ENCODE results near the gene WNT10A.

Gene WNT10A

DNA sequence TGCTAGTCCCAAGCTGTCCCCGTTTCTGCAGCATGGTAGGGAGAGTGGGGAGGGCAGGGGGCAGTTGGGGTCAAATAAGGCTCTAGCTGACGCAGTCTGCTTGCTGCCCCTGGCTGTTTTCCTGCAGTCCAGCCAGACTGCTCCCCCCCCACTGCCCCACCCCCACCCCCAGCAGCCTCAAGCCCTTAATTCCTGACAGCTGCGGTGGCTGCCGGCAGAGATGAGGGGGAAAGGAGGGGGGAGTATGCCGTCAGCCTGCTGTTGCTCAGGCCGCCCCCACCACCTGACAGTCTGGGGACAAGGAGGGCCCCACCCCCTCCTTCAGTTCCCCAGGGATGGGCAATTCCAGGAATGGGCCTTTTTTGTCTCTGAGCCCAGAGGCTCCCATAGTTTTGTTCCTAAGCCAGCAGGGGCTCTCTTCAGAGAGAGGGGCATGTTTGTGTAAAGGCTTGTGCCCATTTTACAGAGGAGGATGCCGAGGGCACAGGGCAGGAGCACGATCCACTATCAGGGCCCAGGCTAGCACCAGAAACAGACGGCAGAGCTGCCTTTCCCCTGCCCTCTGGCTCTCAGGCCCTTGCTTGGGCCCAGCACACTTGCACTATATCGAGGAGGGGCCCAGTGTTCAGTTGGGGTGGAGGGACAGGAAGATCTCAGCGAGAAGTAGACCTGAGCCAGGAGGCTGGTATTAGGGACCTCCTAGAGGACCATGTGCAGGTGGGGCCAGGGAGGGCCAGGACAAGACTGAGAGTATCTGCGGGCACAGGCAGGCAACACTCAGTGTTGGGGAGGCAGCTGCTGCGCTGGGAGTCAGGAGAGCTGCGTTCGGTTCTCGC is 1.5 kb upstream of the WNT10A start:
- DNase-seq, result no peak

- no peak for DNase-seq
Observed at GRCh38 chr2:218879776-218880101, 913 bp upstream of the WNT10A start.

DNA sequence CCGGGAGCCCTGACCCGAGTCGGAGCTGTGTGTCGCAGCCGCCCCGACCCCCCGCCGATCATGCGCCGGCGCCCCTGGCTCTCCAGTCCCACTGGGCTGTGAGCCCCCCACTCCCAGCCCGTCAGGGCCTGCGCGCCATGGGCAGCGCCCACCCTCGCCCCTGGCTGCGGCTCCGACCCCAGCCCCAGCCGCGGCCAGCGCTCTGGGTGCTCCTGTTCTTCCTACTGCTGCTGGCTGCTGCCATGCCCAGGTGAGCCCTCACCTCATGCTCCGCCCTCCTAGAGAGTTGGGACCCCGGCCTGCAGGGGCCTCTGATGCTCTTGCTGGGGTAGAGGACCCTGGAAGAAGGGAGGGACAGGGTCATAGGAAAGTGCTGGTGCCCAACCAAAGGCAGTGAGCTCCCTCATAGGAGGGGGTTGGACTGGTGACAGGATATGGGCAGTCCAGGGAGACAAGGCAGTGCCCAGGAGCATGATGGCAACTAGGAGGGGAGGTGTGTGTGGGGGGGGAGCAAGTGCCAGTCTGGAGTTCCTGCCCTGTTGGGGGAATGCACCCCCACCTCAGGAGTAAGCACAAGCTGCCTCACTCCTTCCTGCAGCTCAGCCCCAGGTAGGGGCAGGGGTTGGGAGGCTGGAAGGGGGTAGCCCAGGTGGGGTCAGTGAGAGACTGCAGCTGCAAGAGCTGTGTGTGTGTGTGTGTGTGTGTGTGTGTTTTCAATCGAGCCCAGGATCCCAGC is 375 bp downstream of the WNT10A start:
- no peak for DNase-seq

DNA sequence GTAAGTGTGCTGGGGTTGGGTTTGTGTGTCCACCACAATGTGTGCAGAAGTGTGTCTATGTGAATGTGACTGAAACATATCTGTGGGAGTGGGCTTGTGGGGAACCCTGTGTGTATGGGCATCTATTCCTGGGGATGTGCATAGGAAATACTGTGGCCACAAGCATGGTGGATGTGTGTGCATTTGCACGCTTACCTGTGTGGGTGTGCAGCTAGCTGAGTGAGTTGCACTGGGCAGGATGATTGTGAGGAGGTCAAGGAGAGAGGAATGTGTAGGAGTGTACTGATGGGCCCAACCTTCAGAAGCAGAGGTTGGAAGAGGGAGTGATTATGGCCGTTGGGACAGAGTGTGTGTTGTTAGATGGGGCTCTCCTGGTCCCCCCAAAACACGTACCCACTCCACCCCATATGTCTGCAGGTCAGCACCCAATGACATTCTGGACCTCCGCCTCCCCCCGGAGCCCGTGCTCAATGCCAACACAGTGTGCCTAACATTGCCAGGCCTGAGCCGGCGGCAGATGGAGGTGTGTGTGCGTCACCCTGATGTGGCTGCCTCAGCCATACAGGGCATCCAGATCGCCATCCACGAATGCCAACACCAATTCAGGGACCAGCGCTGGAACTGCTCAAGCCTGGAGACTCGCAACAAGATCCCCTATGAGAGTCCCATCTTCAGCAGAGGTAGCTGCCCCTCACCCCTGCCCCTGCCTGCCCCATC is 1.2 kb downstream of the WNT10A start:
- no peak for DNase-seq

DNA sequence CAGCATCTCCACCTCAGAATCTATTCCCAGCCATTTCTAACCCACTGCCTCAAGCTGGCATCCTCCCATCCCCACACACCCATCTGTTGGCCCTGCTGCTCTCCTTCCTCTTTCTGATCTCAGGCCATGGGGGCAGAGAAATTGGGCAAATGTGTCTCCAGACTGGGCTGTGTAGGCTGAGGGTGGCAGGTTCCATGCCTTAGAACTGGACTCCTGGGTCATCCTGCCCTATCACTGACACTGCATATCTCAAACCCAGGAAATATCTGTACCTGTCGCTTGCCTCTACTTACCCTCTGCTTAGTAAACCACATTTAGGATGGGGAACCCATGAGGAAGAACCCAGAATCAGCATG is 1.8 kb downstream of the WNT10A start:
- DNase-seq, result no peak

- DNase-seq, result no peak
Observed at GRCh38 chr2:218882866-218883366, 2.3 kb downstream of the WNT10A start.

DNA sequence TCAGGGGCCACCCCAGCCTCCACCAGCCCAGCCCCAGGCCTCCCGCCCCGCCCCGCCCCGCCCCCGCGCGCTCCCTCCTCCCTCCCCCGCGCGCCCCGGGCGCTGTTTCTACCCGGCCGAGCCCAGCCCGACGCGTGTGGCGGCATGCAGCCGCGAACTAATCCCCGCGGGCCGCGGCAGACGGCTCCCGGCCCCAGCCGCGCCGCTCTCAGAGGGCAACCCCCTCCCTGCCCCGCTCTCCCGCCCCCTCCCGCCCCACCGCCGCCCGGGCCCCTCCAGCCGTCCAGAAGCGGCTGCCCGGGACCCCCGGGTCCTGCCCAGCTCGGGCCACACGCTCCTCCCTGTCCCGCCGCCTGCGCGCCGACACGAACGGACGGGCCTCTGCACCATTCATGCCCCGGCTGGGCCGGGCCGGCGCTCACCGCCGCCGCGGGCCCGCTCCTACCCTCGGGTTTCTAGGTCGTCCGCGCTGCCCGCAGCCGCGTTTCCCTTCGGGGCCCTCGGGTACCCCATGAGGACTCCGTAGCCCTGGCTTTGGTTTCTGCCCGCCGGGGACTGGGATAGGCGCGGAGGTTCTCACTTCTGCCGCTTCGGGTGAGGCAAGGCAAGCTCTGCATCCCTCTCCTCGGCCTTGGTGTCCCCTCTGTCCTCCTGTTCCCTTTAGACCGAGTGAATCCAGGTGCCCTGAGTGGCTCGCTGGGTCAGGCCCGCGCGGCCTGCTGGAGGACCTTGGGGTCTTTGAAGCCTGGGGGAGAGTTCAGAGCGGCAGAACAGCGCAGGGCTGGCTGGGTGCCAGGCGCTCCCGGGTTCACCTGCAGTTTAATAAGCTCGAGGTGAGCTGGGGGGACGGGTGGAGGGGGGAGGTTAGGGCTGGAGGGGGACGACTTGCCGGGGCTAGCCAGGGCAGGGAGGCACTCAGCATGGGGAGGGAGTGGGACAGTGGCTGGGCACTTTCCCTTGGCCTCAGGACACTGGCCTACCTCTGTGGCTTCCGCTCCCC is 3.1 kb downstream of the WNT10A start:
- no peak for DNase-seq

DNA sequence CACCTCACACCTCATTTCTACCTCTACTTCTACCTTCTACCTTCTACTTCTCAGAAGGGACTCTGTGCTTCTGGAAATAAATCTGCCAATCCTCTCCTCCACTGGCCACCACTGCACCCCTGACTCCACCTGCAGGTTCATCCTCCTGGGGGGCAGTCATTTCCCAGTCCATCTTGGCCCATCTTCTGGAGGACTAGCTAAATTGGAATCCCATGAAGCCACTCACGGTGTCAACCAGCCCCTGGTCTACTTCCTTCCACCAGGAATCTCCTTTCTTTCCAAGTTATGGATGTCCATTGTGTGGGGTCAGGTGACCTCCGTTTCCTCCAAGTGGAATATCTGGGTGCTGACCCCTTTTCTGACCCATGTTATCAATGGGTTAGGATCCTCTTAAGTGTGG is 3.9 kb downstream of the WNT10A start:
- no peak for DNase-seq

- DNase-seq, result peak; percentile 29
Observed at GRCh38 chr2:218885981-218886947, 5.6 kb downstream of the WNT10A start.

DNA sequence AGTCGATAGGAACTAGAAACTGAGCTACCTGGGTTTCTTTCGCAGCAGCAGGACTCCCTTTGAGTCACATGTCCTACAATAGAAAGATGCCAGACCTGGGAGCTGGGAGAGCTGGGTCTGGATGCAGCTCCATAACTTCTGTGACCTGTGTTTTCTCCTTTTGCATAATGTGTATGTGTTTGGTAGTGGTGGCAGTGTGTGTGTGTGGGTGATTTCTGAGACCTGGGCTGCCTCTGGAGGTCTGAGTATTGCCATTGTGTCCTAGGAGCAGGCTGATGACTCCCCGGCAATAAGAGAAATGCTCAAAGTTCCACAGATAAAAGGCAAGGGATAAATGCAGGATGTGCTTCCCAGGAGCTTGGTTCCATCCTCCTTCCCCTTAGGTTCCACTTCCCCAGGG is 6.4 kb downstream of the WNT10A start:
- no peak for DNase-seq

DNA sequence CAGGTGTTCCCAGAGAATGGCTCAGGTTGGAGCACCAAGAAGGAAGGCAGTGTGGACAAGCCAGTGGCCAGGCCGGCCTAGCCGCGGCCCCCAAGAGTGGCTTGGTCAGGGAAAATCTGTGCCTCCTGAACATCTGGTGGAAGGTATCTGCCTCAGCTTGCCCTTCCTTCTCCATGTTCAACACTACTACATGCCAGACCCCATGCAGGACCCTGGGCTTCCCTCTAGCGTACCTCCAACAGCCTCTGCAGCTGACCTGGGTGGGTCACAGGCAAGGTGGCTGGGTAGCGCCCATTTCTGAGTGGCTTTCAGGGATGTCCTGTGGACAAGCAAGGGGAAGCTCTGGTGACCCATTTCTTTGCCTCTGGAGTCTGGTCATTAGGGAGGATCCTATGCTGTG is 7.7 kb downstream of the WNT10A start:
- DNase-seq, result no peak

GRCh38 chr2:218889937-218890336 is 9.3 kb downstream of the WNT10A start:
- DNase-seq, result no peak

- DNase-seq, result no peak
Observed at GRCh38 chr2:218890369-218890768, 9.7 kb downstream of the WNT10A start.

- DNase-seq, result no peak
Observed at GRCh38 chr2:218891275-218892135, 10.9 kb downstream of the WNT10A start.

GRCh38 chr2:218892693-218893348 is 12.2 kb downstream of the WNT10A start:
- peak; percentile 44 for DNase-seq

- DNase-seq, result no peak
Observed at GRCh38 chr2:218893349-218894150, 12.9 kb downstream of the WNT10A start.

DNA sequence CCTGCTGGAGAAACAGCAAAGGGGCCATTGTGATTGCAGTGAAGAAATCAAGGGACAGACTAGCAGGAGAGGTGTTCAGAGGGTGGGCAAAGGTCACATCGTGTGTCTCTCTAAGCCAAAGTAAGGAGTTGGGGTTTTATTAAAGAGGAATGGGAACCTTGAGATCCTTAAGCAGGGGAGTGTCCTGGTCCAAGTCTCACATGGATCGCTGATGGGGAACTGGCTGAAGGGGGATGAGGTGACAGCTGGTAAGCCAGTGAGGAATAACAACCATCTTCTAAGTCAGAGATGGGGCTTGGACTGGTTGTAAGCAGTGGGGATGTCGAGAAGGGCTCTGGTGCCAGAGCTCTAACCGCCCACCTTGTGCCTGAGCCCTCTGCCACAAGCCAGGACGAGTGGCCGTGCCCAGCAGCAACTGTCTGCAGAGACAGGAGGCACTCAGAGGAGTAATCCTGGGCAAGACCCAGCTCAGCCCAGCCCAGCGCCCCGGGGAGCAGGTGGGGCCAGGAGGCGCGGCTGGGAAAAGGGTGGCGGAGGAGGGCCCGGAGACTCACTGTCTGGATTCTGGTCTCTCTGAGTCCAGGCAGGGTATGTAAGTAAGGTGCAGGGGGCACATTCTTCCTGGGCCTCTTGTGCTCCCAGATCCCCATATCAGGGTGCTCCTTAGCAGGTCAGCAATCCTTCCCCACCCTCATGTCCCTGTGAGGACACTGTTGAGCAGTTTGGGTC is 13.7 kb downstream of the WNT10A start:
- DNase-seq, result no peak

DNA sequence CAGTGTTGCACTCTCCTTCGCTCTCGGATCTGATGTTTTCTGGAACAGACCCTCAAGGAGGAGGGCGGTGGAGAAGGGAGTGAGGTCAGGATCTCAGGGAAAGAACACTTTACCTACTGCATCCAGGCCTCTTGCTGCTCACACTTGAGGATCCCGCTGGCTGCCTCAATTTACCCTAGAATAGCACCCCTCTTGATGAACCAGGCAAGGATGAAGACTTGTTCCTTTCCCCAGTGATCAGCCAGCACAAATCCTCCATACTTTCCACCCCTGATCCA is 14.2 kb downstream of the WNT10A start:
- no peak for DNase-seq
